ENCODE measurements around the gene ATM. TPM values are rescaled to one million over a fixed set of nuclear protein-coding genes. Genes with fewer than 3 reads are reported as not detected.
"Not testable (repeated sequence)": the region's sequence is repeated elsewhere in the genome, so short reads cannot be mapped to it uniquely, and the experiment has no call there.

ATM gene
- total RNA-seq, 2 experiments from 2014 or later = 227 to 242 TPM

GRCh38 chr11:108414958-108415357, 192.1 kb downstream of the ATM start:
- DNase-seq = no peak
- Mint-ChIP-seq H3K27me3 (no peaks in the 10 kb centered on the region), H3K36me3 (ENCODE audit: low read depth) (no peaks in the 10 kb centered on the region), H3K27ac (no peak overlapping the region), H3K9me3 (peaks cover 12% of the 10 kb centered on the region), H3K4me3 (no peak overlapping the region), H3K4me1 (peaks cover 5% of the 10 kb centered on the region)
- ChIA-PET POLR2A (no interaction called here), CTCF (no interaction called here)

DNA sequence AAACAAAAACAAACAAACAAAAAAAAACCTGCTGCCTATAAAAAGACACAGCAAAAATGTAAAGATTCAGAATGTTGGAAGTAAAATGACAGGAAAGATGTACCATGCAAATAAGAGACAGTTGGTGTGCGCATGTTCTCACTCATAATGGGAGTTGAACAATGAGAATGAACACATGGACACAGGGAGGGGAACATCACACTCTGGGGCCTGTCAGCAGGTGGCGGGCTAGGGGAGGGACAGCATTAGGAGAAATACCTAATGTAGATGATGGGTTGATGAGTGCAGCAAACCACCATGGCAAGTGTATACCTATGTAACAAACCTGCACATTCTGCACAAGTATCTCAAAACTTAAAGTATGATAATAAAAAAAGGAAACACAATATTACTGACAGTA, 194.7 kb downstream of the ATM start:
- H3K4me1 Mint-ChIP-seq; H3K27me3 Mint-ChIP-seq; H3K27ac Mint-ChIP-seq; CTCF ChIA-PET; POLR2A ChIA-PET; H3K36me3 Mint-ChIP-seq (ENCODE audit: low read depth); H3K4me3 Mint-ChIP-seq: not testable (repeated sequence)
- peak; percentile 34 for DNase-seq
- H3K9me3 Mint-ChIP-seq = peaks cover 12% of the 10 kb centered on the region

Other genes with a start within 250 kb of the ATM start
- 10 to 100 TPM; 23.2 to 29.3 TPM for gene CUL5, start 214.2 kb upstream of the ATM start, total RNA-seq
- gene ACAT1, start 101.5 kb upstream of the ATM start, total RNA-seq = 10 to 100 TPM; 42.3 to 46.5 TPM
- gene NPAT, start 429 bp upstream of the ATM start, total RNA-seq = 10 to 100 TPM; 49.8 to 74.6 TPM
- 1 to 10 TPM; 1.4 to 1.7 TPM for gene C11orf65, start 244.5 kb downstream of the ATM start, total RNA-seq

All from activated CD4-positive, alpha-beta T cell treated with anti-CD3 and anti-CD28 coated beads, Interleukin-2, amount 10 ng/mL, durations not matched to agents 7 days and 5 days (primary cell).